HCT116 (cell line): Measurements from ENCODE around the gene MISP3. TPM values are rescaled to one million over a fixed set of nuclear protein-coding genes. Genes with fewer than 3 reads are reported as not detected.

Experiments used
- ATAC-seq: fragments of 200-7000 bp; cut with Tn5 transposase; 2 replicates; pipeline ENCODE4 v1.9.1; 2020; ENCODE audit warnings: mild to moderate bottlenecking, moderate library complexity
- BruUV-seq: library from RNA; stranded (reverse); fragments of 400-500 nt; replicated peaks from 2 replicates; lab custom pipeline; 2021; lab: Mats Ljungman, UMichigan
- CTCF ChIA-PET: fragments of 300-600 bp; sonication (Branson Sonifier 250); formaldehyde crosslinking; loops from one replicate; lab custom pipeline; 2021; ENCODE audit warnings: antibody characterized with exemption; lab: Charles Lee
- POLR2A ChIA-PET: fragments of 300-600, 350-600 bp; sonication (Branson Sonifier 250); formaldehyde crosslinking; loops from one replicate; lab custom pipeline; 2021; ENCODE audit warnings: antibody characterized with exemption; lab: Charles Lee
- RAD21 ChIA-PET, 2 experiments: fragments of 300-600 bp; sonication (Branson Sonifier 250); formaldehyde crosslinking; loops; one replicate each; lab custom pipeline; 2023; ENCODE audit warnings: low total read pairs in 2 of 2; ENCODE audit not compliant: uncharacterized antibody in 2 of 2, unreplicated experiment in 2 of 2, low non-redundant PET in 1 of 2; lab: Charles Lee
- DNase-seq: peaks from one replicate; pipeline ENCODE4 v3.0.0-alpha.2; 2010; ENCODE audit warnings: low read depth, low spot score
- H2AFZ ChIP-seq: fragments of 200-600 bp; shearing (Covaris generic), sonication (generic); 2 replicates; pipeline ENCODE4 v1.6.1; 2017; ENCODE audit warnings: low read depth, mixed run types, mixed read lengths, antibody characterized with exemption, low read length; ENCODE audit not compliant: poor library complexity, severe bottlenecking
- H3K27ac ChIP-seq: 2 replicates; pipeline ENCODE4 v1.5.1; 2012; ENCODE audit warnings: low read depth, low read length
- H3K27me3 ChIP-seq: fragments of 200-600 bp; sonication (generic); 2 replicates; pipeline ENCODE4 v1.6.1; 2016; ENCODE audit warnings: mixed run types, low read length, mixed read lengths; ENCODE audit not compliant: insufficient read depth
- H3K36me3 ChIP-seq, 2 experiments: fragments of 200-500 bp in 1 of 2; fragments of 200-600 bp in 1 of 2; sonication (Bioruptor generic) in 1 of 2; sonication (generic) in 1 of 2; 2 replicates each; pipeline versions ENCODE4 v1.5.1 to v1.6.1; 2014 to 2016; ENCODE audit warnings: low read length in 2 of 2, inconsistent platforms in 1 of 2, mixed read lengths in 1 of 2, mixed run types in 1 of 2; ENCODE audit not compliant: insufficient read depth in 2 of 2, control insufficient read depth in 1 of 2
- H3K4me1 ChIP-seq, 2 experiments: fragments of 200-600 bp in 1 of 2; sonication (generic) in 1 of 2; 2 replicates each; pipeline versions ENCODE4 v1.5.1 to v1.6.1; 2012 to 2017; ENCODE audit warnings: low read length in 2 of 2, inconsistent platforms in 1 of 2, mild to moderate bottlenecking in 1 of 2, mixed read lengths in 1 of 2, mixed run types in 1 of 2, moderate library complexity in 1 of 2; ENCODE audit not compliant: insufficient read depth in 2 of 2, control insufficient read depth in 1 of 2
- H3K4me2 ChIP-seq: fragments of 200-600 bp; sonication (generic); 2 replicates; pipeline ENCODE4 v1.6.1; 2017; ENCODE audit warnings: mixed run types, low read length, mixed read lengths
- H3K4me3 ChIP-seq, 2 experiments: fragments of 200-600 bp in 1 of 2; sonication (generic) in 1 of 2; replicated peaks in 1 of 2; 2 replicates each; pipeline ENCODE4 v1.5.1; 2011 to 2016; ENCODE audit warnings: low read length in 2 of 2, control low read depth in 1 of 2, low read depth in 1 of 2, mild to moderate bottlenecking in 1 of 2, mixed read lengths in 1 of 2, mixed run types in 1 of 2
- H3K79me2 ChIP-seq: fragments of 200-600 bp; sonication (generic); 2 replicates; pipeline ENCODE4 v1.6.1; 2017; ENCODE audit warnings: mild to moderate bottlenecking, mixed run types, low read length, moderate library complexity, mixed read lengths; ENCODE audit not compliant: insufficient read depth
- H3K9ac ChIP-seq: fragments of 200-600 bp; sonication (generic); 2 replicates; pipeline ENCODE4 v1.6.1; 2016; ENCODE audit warnings: low read length, mixed read lengths
- H3K9me2 ChIP-seq: fragments of 200-600 bp; sonication (generic), shearing (Covaris generic); 2 replicates; pipeline ENCODE4 v1.6.1; 2017; ENCODE audit warnings: mixed run types, mild to moderate bottlenecking, moderate library complexity; ENCODE audit not compliant: insufficient read depth
- H3K9me3 ChIP-seq, 2 experiments: fragments of 200-500 bp in 1 of 2; fragments of 200-600 bp in 1 of 2; sonication (Bioruptor generic) in 1 of 2; sonication (generic) in 1 of 2; 2 replicates each; pipeline ENCODE4 v1.6.1; 2014 to 2017; ENCODE audit warnings: low read length in 2 of 2, mixed read lengths in 2 of 2, inconsistent platforms in 1 of 2, low read depth in 1 of 2, mild to moderate bottlenecking in 1 of 2, mixed run types in 1 of 2, moderate library complexity in 1 of 2; ENCODE audit not compliant: control insufficient read depth in 1 of 2, insufficient read depth in 1 of 2
- H4K20me1 ChIP-seq: fragments of 200-600 bp; sonication (generic), shearing (Covaris generic); 2 replicates; pipeline ENCODE4 v1.6.1; 2017; ENCODE audit warnings: mixed run types, mild to moderate bottlenecking, moderate library complexity; ENCODE audit not compliant: insufficient read depth
- ATF3 ChIP-seq: IDR thresholded peaks from 2 replicates; pipeline ENCODE4 v1.6.1; 2012
- CBX3 ChIP-seq: IDR thresholded peaks from 2 replicates; pipeline ENCODE4 v1.6.1; 2012; ENCODE audit warnings: low read depth
- CTCF ChIP-seq, 3 experiments: fragments of 200-600 bp in 1 of 3; sonication (generic) in 1 of 3; IDR thresholded peaks in 2 of 3; conservative IDR thresholded peaks in 1 of 3; 2 replicates each; pipeline ENCODE4 v1.5.1; 2012 to 2017; ENCODE audit warnings: low read depth in 2 of 3, low read length in 2 of 3, antibody characterized with exemption in 1 of 3, borderline replicate concordance in 1 of 3, control low read depth in 1 of 3, mild to moderate bottlenecking in 1 of 3, mixed read lengths in 1 of 3, mixed run types in 1 of 3, moderate library complexity in 1 of 3; ENCODE audit not compliant: insufficient read depth in 1 of 3
- ELF1 ChIP-seq: IDR thresholded peaks from 2 replicates; pipeline ENCODE4 v1.6.1; 2012; ENCODE audit warnings: low read depth, borderline replicate concordance
- EZH2 ChIP-seq: fragments of 200-600 bp; sonication (generic); IDR thresholded peaks from 2 replicates; pipeline ENCODE4 v1.6.1; 2017; ENCODE audit warnings: antibody characterized with exemption, mixed run types
- JUND ChIP-seq: IDR thresholded peaks from 2 replicates; pipeline ENCODE4 v1.6.1; 2012
- POLR2A ChIP-seq: IDR thresholded peaks from 2 replicates; pipeline ENCODE4 v1.7.0; 2011; ENCODE audit warnings: borderline replicate concordance; ENCODE audit not compliant: insufficient read depth, insufficient read length; ENCODE audit errors: extremely low read depth
- RAD21 ChIP-seq: IDR thresholded peaks from 2 replicates; pipeline ENCODE4 v1.6.1; 2012; ENCODE audit warnings: low read depth, mild to moderate bottlenecking
- SIN3A ChIP-seq: IDR thresholded peaks from 2 replicates; pipeline ENCODE4 v1.6.1; 2012; ENCODE audit warnings: low read depth
- SP1 ChIP-seq: IDR thresholded peaks from 2 replicates; pipeline ENCODE4 v1.6.1; 2012; ENCODE audit warnings: low read depth
- YY1 ChIP-seq: IDR thresholded peaks from 2 replicates; pipeline ENCODE4 v1.6.1; 2011; ENCODE audit warnings: low read length, low read depth, moderate library complexity, mild to moderate bottlenecking; ENCODE audit not compliant: insufficient replicate concordance; ENCODE audit errors: extremely low read depth
- intact Hi-C: fragments of 100-400 bp; cut with micrococcal nuclease; formaldehyde crosslinking; loops from 2 replicates; pipeline ENCODE4 v1.10.0; 2022
- total RNA-seq: library from RNA; stranded (reverse); gene quantifications from one replicate; pipeline ENCODE4 v1.2.1, GENCODE V29; 2021; ENCODE audit not compliant: unreplicated experiment

The MISP3 gene
- total RNA-seq, 1 experiment from 2014 or later, result 5.2 TPM

DNA sequence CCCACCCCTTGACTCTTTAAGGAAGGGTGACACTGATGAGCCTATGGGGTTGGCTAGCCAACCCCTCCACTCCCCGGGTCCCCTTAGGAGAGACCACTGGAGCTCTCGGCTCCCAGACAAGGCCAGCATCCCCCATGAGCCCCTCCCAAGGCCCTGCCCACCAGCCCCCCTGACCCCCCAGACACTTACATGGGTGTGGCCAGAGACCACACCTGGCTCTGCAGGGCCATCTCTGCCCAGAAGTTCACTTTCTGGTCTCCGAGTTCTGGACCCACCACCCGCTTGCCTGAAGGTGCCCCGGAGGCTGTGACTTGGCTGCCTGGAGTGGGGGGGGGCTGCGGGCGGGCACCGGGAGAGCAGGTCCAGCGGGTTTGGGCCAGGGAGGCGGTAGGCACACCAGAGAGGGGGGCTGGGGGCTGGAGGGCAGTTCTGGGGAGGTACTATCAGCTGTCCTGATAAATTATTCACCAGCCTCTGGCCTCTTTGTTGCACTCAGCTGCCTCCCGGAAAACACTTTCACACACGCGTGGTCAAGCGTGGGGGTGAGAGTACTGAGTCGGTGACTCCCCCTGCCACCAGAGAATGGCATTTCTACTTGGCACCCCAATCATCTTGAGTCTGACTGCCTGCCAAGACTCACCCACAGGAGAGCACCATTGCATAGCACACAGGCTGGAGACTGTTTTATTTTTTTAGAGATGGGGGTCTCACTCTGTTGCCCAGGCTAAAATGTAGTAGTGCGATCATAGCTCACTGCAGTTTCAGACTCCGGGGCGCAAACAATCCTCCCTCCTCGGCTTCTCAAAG, 10.6 kb upstream of the MISP3 start, which contains the start of gene PALM3:
PALM3 (minus strand) TSS at position 326 of the 807 bp plus-strand sequence; CDS start at position 230, 96 bp downstream.
- H3K4me2 ChIP-seq, result no peak within 1 kb of the TSS
- no peak within 1 kb of the TSS for H3K27ac ChIP-seq
- no TSS peak for BruUV-seq

More for the DNA sequence above, 10.6 kb upstream of the MISP3 start, which contains the start of gene PALM3:
- no peak within 1 kb of the TSS for H2AFZ ChIP-seq
- CTCF ChIA-PET, result interaction anchor here (5.1 kb wide), 1 partner anchor 9 kb away, joined by 83 read pairs; the partner anchor contains the start of gene MISP3
- H4K20me1 ChIP-seq, result no peaks in the 10 kb centered on the region
- POLR2A ChIA-PET, result no interaction called here
- H3K4me1 ChIP-seq, result peaks cover 22 to 33% of the 10 kb centered on the region in 2 experiments
- RAD21 ChIA-PET, result no interaction called here
- TF ChIP-seq POLR2A (no peak), EZH2 (no peak), SIN3A (no peak), YY1 (no peak), CBX3 (no peak), RAD21 (no peak), SP1 (no peak), JUND (no peak), CTCF (IDR thresholded peaks at IDR 0.05 in 2 of 3, conservative IDR thresholded peaks at IDR 0.05 in 1 of 3; ENCODE audit: borderline replicate concordance in 1 of 3, insufficient read depth in 1 of 3, low read depth in 2 of 3, low read length in 2 of 3) (no peak), ATF3 (no peak), ELF1 (no peak)
- TF ChIP-seq, all 23 proteins: peak for 0
- DNase-seq (no peak), ATAC-seq (no peak)
- Histone ChIP-seq H3K27me3 (no peaks in the 10 kb centered on the region), H3K36me3 (no peaks in the 10 kb centered on the region), H3K4me3 (no peak within 1 kb of the TSS), H3K9me3 (no peaks in the 10 kb centered on the region), H3K9ac (no peak within 1 kb of the TSS), H3K9me2 (no peaks in the 10 kb centered on the region), H3K79me2 (no peaks in the 10 kb centered on the region)
- intact Hi-C loops, result no loop called here
